ENCODE measurements around the gene ZNF230. TPM values are rescaled to one million over a fixed set of nuclear protein-coding genes. Genes with fewer than 3 reads are reported as not detected.

The ZNF230 gene
- 1 to 10 TPM; 5.7 to 7.8 (median 7.4) TPM for polyA plus RNA-seq (ENCODE audit: insufficient read length in 4 of 4)

GRCh38 chr19:44002566-44003460, at the start of gene ZNF230:
Gene ZNF230 (plus strand): TSS chr19:44002957. CDS start chr19:44007079, 4,122 bp downstream.
- DNase-seq (ENCODE audit: low read depth in 4 of 4, low spot score in 2 of 4) = peak; percentile 82 to 98 (median 89)

- no peak for DNase-seq (ENCODE audit: low read depth in 4 of 4, low spot score in 2 of 4)
Measured at GRCh38 chr19:43956827-43957226, 45.9 kb upstream of the ZNF230 start.

GRCh38 chr19:43957891-43958290, 44.9 kb upstream of the ZNF230 start:
- no peak for DNase-seq (ENCODE audit: low read depth in 4 of 4, low spot score in 2 of 4)

GRCh38 chr19:43960411-43960810, 42.3 kb upstream of the ZNF230 start:
- no peak for DNase-seq (ENCODE audit: low read depth in 4 of 4, low spot score in 2 of 4)

GRCh38 chr19:43966079-43966694, 36.6 kb upstream of the ZNF230 start:
- no peak for DNase-seq (ENCODE audit: low read depth in 4 of 4, low spot score in 2 of 4)

- no peak for DNase-seq (ENCODE audit: low read depth in 4 of 4, low spot score in 2 of 4)
Measured at GRCh38 chr19:43976732-43977131, 26.0 kb upstream of the ZNF230 start.

GRCh38 chr19:43983544-43983911, 19.2 kb upstream of the ZNF230 start:
- DNase-seq (ENCODE audit: low read depth in 4 of 4, low spot score in 2 of 4) = no peak

GRCh38 chr19:43983912-43984686, 18.7 kb upstream of the ZNF230 start, which contains the start of gene ZNF155:
Gene ZNF155 (plus strand): TSS chr19:43984188. CDS start chr19:43988544, 4,356 bp downstream.
- peak; percentile 88 to 95 (median 92) for DNase-seq (ENCODE audit: low read depth in 4 of 4, low spot score in 2 of 4)

GRCh38 chr19:43984687-43985000, 18.1 kb upstream of the ZNF230 start:
- DNase-seq (ENCODE audit: low read depth in 4 of 4, low spot score in 2 of 4) = no peak

GRCh38 chr19:43997631-43998290, 5.0 kb upstream of the ZNF230 start:
- DNase-seq (ENCODE audit: low read depth in 4 of 4, low spot score in 2 of 4) = no peak

- no peak for DNase-seq (ENCODE audit: low read depth in 4 of 4, low spot score in 2 of 4)
Measured at GRCh38 chr19:44002212-44002565, 568 bp upstream of the ZNF230 start.

GRCh38 chr19:44003461-44004009, 778 bp downstream of the ZNF230 start:
- DNase-seq (ENCODE audit: low read depth in 4 of 4, low spot score in 2 of 4) = no peak

- no peak for DNase-seq (ENCODE audit: low read depth in 4 of 4, low spot score in 2 of 4)
Measured at GRCh38 chr19:44005973-44006372, 3.2 kb downstream of the ZNF230 start.

GRCh38 chr19:44007473-44007872, 4.7 kb downstream of the ZNF230 start:
- no peak for DNase-seq (ENCODE audit: low read depth in 4 of 4, low spot score in 2 of 4)

- DNase-seq (ENCODE audit: low read depth in 4 of 4, low spot score in 2 of 4) = no peak
Measured at GRCh38 chr19:44010468-44010867, 7.7 kb downstream of the ZNF230 start.

- DNase-seq (ENCODE audit: low read depth in 4 of 4, low spot score in 2 of 4) = no peak
Measured at GRCh38 chr19:44019498-44019897, 16.7 kb downstream of the ZNF230 start.

GRCh38 chr19:44021221-44021620, 18.5 kb downstream of the ZNF230 start:
- no peak for DNase-seq (ENCODE audit: low read depth in 4 of 4, low spot score in 2 of 4)

GRCh38 chr19:44024900-44025216, 22.1 kb downstream of the ZNF230 start:
- DNase-seq (ENCODE audit: low read depth in 4 of 4, low spot score in 2 of 4) = no peak

GRCh38 chr19:44025217-44025936, 22.6 kb downstream of the ZNF230 start, which contains the start of gene ZNF222:
Gene ZNF222 (plus strand): TSS chr19:44025379. CDS start chr19:44025437, 58 bp downstream.
- peak in 3 of 4 donors; percentile 68 to 90 (median 76) for DNase-seq (ENCODE audit: low read depth in 4 of 4, low spot score in 2 of 4)

- DNase-seq (ENCODE audit: low read depth in 4 of 4, low spot score in 2 of 4) = no peak
Measured at GRCh38 chr19:44026622-44027021, 23.9 kb downstream of the ZNF230 start.
